Hematopoietic multipotent progenitor cell treated with erythropoietin and hydrocortisone succinate and interleukin-3 and kit ligand, for 17 days (in vitro differentiated cells): ENCODE results near the gene LLGL2.

Experiments
- DNase-seq: peaks from one replicate; pipeline ENCODE4 v3.0.0-alpha.2; 2015; ENCODE audit warnings: low spot score

The LLGL2 gene

GRCh38 chr17:75491680-75492079 lies 33.8 kb upstream of the LLGL2 start:
- DNase-seq = no peak

- no peak for DNase-seq
Observed at GRCh38 chr17:75492555-75493168, 32.8 kb upstream of the LLGL2 start.

- DNase-seq = no peak
Observed at GRCh38 chr17:75493476-75494129, 31.9 kb upstream of the LLGL2 start.

GRCh38 chr17:75494326-75494877 lies 31.1 kb upstream of the LLGL2 start:
- DNase-seq = no peak

DNA sequence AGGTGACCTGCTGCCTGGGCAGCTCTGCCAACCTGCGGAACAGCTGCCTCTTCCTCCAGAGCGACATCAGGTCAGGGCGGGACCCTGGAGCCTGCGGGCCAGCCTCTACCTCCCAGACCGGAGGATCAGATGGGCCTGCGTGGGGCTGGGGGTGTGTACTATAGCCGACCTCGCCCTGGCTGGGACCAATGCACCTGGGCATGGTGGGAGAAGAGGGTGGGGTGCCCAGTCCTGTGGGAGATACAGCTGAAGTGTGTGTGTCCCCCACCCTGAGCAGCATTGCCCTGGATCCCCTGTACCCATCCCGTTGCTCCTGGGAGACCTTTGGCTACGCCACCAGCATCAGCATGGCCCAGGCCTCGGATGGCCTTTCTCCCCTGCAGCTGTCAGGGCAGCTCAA lies 29.5 kb upstream of the LLGL2 start:
- no peak for DNase-seq

DNA sequence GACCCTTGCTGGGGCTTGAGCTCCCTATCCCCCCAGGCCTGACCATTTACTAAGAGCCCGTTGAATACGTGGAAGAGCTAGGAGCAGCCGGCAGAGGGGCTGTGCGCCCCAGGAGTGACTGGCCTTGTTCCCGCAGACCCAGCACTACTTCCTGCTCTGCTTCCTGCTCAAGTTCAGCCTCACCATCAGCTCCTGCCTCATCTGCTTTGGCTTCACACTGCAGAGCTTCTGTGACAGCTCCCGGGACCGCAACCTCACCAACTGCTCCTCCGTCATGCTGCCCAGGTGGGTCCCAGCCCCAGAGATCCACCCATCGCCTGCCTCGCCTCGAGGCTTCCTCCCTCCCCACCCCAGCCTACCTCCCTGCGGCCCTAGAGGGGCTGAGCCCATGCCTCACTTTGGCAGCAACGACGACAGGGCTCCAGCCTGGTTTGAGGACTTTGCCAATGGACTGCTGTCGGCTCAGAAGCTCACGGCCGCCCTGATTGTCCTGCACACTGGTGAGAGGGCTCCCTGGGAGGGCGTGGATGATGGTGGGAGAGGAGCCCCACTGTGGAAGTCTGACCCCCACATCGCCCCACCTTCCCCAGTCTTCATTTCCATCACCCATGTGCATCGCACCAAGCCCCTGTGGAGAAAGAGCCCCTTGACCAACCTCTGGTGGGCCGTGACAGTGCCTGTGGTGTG lies 27.3 kb upstream of the LLGL2 start:
- DNase-seq = no peak

- DNase-seq = no peak
Observed at GRCh38 chr17:75498726-75499213, 26.7 kb upstream of the LLGL2 start.

- DNase-seq = no peak
Observed at GRCh38 chr17:75499313-75500022, 26.0 kb upstream of the LLGL2 start.

GRCh38 chr17:75500419-75501216 lies 24.9 kb upstream of the LLGL2 start:
- no peak for DNase-seq

GRCh38 chr17:75501378-75502071 lies 24.0 kb upstream of the LLGL2 start:
- DNase-seq = no peak

DNA sequence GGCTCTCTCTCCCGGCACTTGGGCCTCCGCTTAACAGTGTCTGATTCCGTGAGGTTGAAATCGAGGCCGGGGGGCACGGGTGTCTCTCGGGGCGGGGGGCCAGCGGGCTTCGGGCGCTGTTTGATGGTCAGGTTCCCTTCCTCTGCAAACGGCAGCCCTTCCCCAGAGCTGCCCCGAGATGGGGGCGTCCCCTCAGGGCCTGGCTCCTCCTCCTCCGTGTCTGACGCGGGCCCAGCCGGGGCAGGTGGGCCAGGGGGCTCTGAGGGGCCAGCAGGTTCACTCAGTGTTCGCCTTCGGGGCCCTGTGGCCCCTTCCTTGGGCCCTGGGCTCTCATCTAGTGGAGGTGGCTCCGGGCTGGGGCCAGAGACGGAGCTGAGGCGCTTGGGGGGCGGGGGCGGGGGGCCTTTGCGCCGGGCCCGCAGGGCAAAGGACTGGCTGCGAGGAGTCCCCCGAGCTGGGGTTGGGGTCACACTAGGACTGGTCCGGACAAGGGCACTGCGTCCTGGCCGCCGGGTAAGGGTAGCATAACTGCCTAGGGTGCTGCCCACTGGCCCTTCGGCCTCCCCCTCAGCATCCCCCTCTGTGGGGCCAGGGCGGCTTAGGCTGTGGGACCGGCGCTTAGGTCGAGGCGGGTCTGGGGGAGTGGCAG lies 23.3 kb upstream of the LLGL2 start:
- no peak for DNase-seq

DNA sequence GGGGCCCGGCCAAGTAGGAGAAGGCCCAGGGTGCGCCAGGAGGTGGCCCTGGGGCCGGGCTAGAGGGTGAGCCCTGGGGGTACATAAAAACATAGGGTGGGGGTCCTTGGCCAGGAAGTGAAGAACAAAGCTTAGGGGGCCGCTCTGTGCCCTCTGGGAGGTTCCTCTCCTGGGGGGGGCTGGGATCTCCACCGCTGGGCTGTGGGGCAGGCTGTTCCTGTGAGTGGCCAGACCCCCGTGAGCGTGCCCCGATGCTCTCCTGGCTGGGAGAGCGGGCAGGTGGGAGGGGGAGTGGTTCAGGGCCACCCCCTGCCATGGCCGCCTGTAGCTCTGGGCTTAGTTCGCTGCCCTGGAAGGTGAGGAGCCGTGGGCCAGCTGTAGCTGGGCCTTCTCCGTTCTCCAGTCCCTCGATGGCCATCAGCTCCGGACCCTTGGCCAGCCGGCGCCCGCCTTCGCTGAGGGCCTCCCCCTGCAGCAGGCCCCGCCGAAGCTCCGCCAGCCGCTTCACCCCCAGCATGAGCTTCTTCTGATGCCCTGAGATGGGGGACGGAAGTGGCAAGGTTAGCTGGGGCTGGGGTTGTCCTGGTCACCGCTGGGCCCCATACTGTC lies 22.7 kb upstream of the LLGL2 start:
- DNase-seq = no peak

DNA sequence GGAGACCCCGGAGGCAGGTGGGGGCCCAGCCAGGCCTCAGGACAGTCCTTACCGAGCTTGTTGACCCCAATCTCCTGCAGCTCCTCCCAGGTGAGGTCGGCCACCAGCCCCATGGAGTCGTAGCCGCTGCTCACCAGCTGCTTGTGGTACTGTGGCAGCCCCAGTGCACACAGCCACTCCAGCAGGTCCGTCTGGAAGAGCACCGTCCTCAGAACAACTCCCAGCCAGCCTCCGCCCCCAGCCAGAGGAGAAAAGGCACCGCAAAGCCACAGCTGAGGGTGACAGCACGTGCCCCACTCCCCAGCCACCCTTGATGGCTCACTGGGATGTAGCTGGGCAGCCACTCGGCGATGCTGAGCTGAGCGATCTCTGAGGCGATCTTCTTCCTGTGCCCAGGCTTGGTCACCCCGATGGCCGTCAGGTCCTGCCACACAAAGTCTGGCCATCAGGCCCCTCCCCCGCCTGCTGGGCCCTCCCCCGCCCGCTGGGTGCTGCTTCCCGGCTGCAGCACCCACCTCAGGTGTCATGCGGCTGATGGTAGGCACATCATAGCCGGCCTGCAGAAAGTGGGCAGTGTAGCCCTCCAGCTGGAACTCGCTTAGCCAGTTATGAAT lies 22.1 kb upstream of the LLGL2 start:
- no peak for DNase-seq

DNA sequence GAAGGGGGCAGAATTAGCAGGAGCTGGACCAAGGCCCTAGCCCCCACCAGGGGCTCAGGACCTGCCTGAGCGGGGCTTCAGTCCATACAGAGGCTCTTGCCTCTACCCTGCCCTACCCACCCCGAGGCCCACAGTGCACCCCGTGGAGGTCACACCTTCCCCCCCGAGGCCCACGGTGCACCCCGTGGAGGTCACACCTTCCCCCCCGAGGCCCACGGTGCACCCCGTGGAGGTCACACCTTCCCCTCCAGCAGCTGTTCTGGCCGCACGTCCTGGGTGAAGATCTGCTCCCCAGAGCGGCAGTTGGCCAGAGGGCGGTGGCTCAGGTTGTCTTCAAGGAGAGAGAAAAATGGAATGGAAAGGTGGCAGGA lies 21.5 kb upstream of the LLGL2 start:
- no peak for DNase-seq

DNA sequence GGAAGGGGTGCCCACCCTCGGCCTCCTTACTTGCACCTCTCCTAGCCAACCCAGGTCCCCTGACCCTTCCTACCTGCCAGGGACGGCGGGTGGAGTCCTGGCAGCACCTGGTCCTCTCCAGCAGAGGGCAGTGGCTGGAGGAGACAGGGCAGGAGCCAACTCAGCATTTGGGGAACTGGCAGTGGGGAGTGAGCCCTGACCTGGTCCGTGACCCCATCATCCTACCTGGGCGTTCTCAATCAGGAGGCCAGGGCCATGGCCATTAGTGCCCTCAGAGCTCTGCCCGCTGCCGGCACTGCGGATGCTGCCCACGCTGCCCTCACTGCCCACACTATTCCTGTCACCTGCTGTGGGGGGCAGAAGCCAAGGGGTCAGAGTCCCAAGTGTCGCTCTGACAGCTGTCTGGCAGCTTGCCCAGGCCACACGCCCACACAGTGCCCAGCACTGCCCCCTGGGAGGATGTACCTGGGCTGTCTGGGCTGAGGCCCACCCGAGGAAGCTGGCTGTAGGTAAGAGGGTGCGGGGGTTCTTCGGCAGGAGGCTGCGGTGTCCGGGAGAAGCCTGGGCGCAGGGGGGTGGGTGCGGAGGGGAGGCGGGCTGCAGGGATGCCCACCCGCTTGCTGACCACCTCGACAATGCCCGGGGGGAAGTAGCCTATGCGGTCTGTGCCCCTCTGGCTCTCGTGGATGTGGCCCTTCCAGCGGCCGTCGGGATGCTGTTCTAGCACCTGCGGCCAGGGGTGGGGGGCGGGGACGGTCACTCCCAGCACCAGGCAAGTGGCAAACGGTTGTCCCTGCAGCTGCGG lies 20.9 kb upstream of the LLGL2 start:
- DNase-seq = peak; percentile 12

DNA sequence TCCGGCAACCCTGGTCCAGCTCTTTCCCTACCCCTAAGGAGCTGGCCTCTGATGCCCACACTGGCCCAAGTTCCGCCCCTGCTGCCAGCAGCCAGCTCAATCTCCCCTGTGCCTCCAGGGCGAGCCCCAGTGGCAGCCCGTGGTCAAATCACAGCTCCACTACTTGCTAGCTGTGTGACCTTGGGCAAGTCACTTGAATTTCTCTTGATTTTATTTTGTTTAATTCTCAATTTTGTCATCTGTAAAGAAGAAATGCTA lies 20.4 kb upstream of the LLGL2 start:
- no peak for DNase-seq

DNA sequence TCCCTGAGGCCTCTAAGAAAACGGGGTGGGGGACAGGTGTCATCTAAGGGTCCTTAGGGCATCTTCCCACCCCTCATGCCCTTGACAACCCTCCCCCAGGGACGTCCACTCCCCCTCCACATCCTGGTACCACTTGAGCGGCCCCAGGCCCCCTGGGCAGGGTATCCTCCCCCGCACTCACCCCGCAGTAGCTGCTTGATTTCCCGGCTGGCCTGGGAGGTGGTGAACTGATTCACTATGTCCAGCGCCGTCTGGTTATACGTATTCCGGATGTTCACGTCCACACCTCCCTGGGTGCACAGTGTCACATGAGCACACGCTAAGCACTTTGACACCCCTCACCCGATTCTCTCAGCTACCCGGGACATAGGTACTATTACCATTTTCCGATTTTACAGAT lies 19.9 kb upstream of the LLGL2 start:
- DNase-seq = no peak

GRCh38 chr17:75506134-75506533 lies 19.4 kb upstream of the LLGL2 start:
- DNase-seq = no peak

- DNase-seq = no peak
Observed at GRCh38 chr17:75506888-75507287, 18.6 kb upstream of the LLGL2 start.
